Cardiac muscle cell (in vitro differentiated cells and primary cell): ENCODE data around the gene RNASEH2A. TPM values are rescaled to one million over a fixed set of nuclear protein-coding genes. Genes with fewer than 3 reads are reported as not detected.

Experiments used
- DNase-seq, 2 donors: peaks; one replicate each; pipeline versions ENCODE4 v3.0.0 to v3.0.0-alpha.2; 2010 to 2017; ENCODE audit warnings: low read depth in 1 of 2, low spot score in 1 of 2
- H3K27ac ChIP-seq: fragments of 200-600 bp; sonication (generic); 2 replicates; pipeline ENCODE4 v1.5.1; 2016
- H3K27me3 ChIP-seq: fragments of 200-600 bp; sonication (generic); 2 replicates; pipeline ENCODE4 v1.6.0; 2016; ENCODE audit warnings: control low read depth
- H3K36me3 ChIP-seq: fragments of 200-600 bp; sonication (generic); 2 replicates; pipeline ENCODE4 v1.5.1; 2016; ENCODE audit warnings: control low read depth
- H3K4me1 ChIP-seq: fragments of 200-600 bp; sonication (generic); 2 replicates; pipeline ENCODE4 v1.8.1; 2017; ENCODE audit warnings: low read depth, mild to moderate bottlenecking, mixed run types
- H3K4me3 ChIP-seq: fragments of 200-600 bp; sonication (generic); 2 replicates; pipeline ENCODE4 v1.5.1; 2016; ENCODE audit warnings: mild to moderate bottlenecking
- H3K9me3 ChIP-seq: fragments of 200-600 bp; sonication (generic); 2 replicates; pipeline ENCODE4 v1.5.1; 2017; ENCODE audit warnings: low read depth, mild to moderate bottlenecking, control low read depth
- polyA plus RNA-seq: library from polyadenylated mRNA; unstranded; fragments of >200 nt; fragmentation: Nextera tagmentation; extraction: Ambion mirVana; gene quantifications from 2 replicates; pipeline ENCODE4 v1.2.1, GENCODE V29; 2016
- total RNA-seq: library from RNA; depleted of rRNA; stranded (reverse); fragments of >200 nt; gene quantifications from 2 replicates; pipeline ENCODE4 v1.2.3, GENCODE V29; 2016
- TF ChIP-seq, protein P1 (sequence below): IDR thresholded peaks from 2 replicates; pipeline ENCODE4 v1.5.1; 2012; ENCODE audit warnings: low read depth, mild to moderate bottlenecking, low read length

RNASEH2A gene
- total and polyA plus RNA-seq, 2 experiments from 2014 or later = 29.0 to 40.4 TPM

- TF ChIP-seq, protein P1, sequence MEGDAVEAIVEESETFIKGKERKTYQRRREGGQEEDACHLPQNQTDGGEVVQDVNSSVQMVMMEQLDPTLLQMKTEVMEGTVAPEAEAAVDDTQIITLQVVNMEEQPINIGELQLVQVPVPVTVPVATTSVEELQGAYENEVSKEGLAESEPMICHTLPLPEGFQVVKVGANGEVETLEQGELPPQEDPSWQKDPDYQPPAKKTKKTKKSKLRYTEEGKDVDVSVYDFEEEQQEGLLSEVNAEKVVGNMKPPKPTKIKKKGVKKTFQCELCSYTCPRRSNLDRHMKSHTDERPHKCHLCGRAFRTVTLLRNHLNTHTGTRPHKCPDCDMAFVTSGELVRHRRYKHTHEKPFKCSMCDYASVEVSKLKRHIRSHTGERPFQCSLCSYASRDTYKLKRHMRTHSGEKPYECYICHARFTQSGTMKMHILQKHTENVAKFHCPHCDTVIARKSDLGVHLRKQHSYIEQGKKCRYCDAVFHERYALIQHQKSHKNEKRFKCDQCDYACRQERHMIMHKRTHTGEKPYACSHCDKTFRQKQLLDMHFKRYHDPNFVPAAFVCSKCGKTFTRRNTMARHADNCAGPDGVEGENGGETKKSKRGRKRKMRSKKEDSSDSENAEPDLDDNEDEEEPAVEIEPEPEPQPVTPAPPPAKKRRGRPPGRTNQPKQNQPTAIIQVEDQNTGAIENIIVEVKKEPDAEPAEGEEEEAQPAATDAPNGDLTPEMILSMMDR = no peak
- no peak overlapping the region for H3K4me3 ChIP-seq
- no peak for DNase-seq
- no peaks in the 10 kb centered on the region for H3K27me3 ChIP-seq
- no peaks in the 10 kb centered on the region for H3K36me3 ChIP-seq
- H3K27ac ChIP-seq = no peak overlapping the region
- no peaks in the 10 kb centered on the region for H3K4me1 ChIP-seq
- no peaks in the 10 kb centered on the region for H3K9me3 ChIP-seq
Observed at GRCh38 chr19:12856653-12857052, 50.3 kb downstream of the RNASEH2A start.

GRCh38 chr19:12858041-12858928 is 51.9 kb downstream of the RNASEH2A start:
- TF ChIP-seq, protein P1 = no peak

GRCh38 chr19:12859546-12859945 is 53.2 kb downstream of the RNASEH2A start:
- TF ChIP-seq, protein P1 = no peak
- Histone ChIP-seq H3K4me3 (no peak overlapping the region), H3K27me3 (no peaks in the 10 kb centered on the region), H3K27ac (no peak overlapping the region), H3K4me1 (no peaks in the 10 kb centered on the region), H3K36me3 (no peaks in the 10 kb centered on the region), H3K9me3 (no peaks in the 10 kb centered on the region)
- DNase-seq = no peak

More at GRCh38 chr19:12858041-12858928, 51.9 kb downstream of the RNASEH2A start:
- no peak overlapping the region for H3K27ac ChIP-seq
- no peaks in the 10 kb centered on the region for H3K9me3 ChIP-seq
- no peak overlapping the region for H3K4me3 ChIP-seq
- H3K36me3 ChIP-seq = no peaks in the 10 kb centered on the region
- DNase-seq = no peak
- no peaks in the 10 kb centered on the region for H3K4me1 ChIP-seq
- no peaks in the 10 kb centered on the region for H3K27me3 ChIP-seq

Other genes with a start within 250 kb of the RNASEH2A start
- 5.0 and 5.7 TPM in 2 replicates for gene ZNF490, start 195.8 kb upstream of the RNASEH2A start, total RNA-seq
- gene ZNF490, start 195.8 kb upstream of the RNASEH2A start, polyA plus RNA-seq = 2.4 and 4.2 TPM in 2 replicates
- 9.1 and 11.7 TPM in 2 replicates for gene ZNF791, start 195.7 kb upstream of the RNASEH2A start, total RNA-seq
- 11.5 and 23.5 TPM in 2 replicates for gene ZNF791, start 195.7 kb upstream of the RNASEH2A start, polyA plus RNA-seq
- gene MAN2B1, start 139.8 kb upstream of the RNASEH2A start, total RNA-seq = 45.7 and 47.5 TPM in 2 replicates
- gene MAN2B1, start 139.8 kb upstream of the RNASEH2A start, polyA plus RNA-seq = 22.1 and 25.3 TPM in 2 replicates
- 28.4 and 39.0 TPM in 2 replicates for gene WDR83, start 139.8 kb upstream of the RNASEH2A start, total RNA-seq
- 29.4 and 40.2 TPM in 2 replicates for gene WDR83, start 139.8 kb upstream of the RNASEH2A start, polyA plus RNA-seq
- 64.8 and 113 TPM in 2 replicates for gene DHPS, start 124.7 kb upstream of the RNASEH2A start, total RNA-seq
- gene DHPS, start 124.7 kb upstream of the RNASEH2A start, polyA plus RNA-seq = 80.0 and 99.5 TPM in 2 replicates
- 1.1 TPM in 1 of 2 replicates, not detected in the other for gene GNG14, start 118.6 kb upstream of the RNASEH2A start, total RNA-seq
- gene GNG14, start 118.6 kb upstream of the RNASEH2A start, polyA plus RNA-seq = 1.1 TPM in 1 of 2 replicates, not detected in the other
- gene FBXW9, start 110.0 kb upstream of the RNASEH2A start, total RNA-seq = 17.2 and 32.7 TPM in 2 replicates
- gene FBXW9, start 110.0 kb upstream of the RNASEH2A start, polyA plus RNA-seq = 25.6 and 29.6 TPM in 2 replicates
- 43.4 and 68.6 TPM in 2 replicates for gene TNPO2, start 82.7 kb upstream of the RNASEH2A start, total RNA-seq
- gene TNPO2, start 82.7 kb upstream of the RNASEH2A start, polyA plus RNA-seq = 20.1 and 20.5 TPM in 2 replicates
- gene TRIR, start 71.9 kb upstream of the RNASEH2A start, total RNA-seq = 307 and 371 TPM in 2 replicates
- gene TRIR, start 71.9 kb upstream of the RNASEH2A start, polyA plus RNA-seq = 175 and 218 TPM in 2 replicates
- 44.8 and 73.6 TPM in 2 replicates for gene GET3, start 69.1 kb upstream of the RNASEH2A start, total RNA-seq
- gene GET3, start 69.1 kb upstream of the RNASEH2A start, polyA plus RNA-seq = 88.3 and 103 TPM in 2 replicates
- not detected in 2 replicates for gene BEST2, start 54.8 kb upstream of the RNASEH2A start, total RNA-seq
- gene BEST2, start 54.8 kb upstream of the RNASEH2A start, polyA plus RNA-seq = not detected in 2 replicates
- gene HOOK2, start 31.0 kb upstream of the RNASEH2A start, total RNA-seq = 28.5 and 54.4 TPM in 2 replicates
- gene HOOK2, start 31.0 kb upstream of the RNASEH2A start, polyA plus RNA-seq = 31.1 and 41.6 TPM in 2 replicates
- 57.6 and 103 TPM in 2 replicates for gene JUNB, start 15.1 kb upstream of the RNASEH2A start, total RNA-seq
- 37.2 and 48.3 TPM in 2 replicates for gene JUNB, start 15.1 kb upstream of the RNASEH2A start, polyA plus RNA-seq
- gene PRDX2, start 4.8 kb upstream of the RNASEH2A start, total RNA-seq = 1,316 and 1,694 TPM in 2 replicates
- gene PRDX2, start 4.8 kb upstream of the RNASEH2A start, polyA plus RNA-seq = 1,469 and 1,719 TPM in 2 replicates
- 0.63 TPM in 1 of 2 replicates, not detected in the other for gene THSD8, start 4.5 kb upstream of the RNASEH2A start, total RNA-seq
- gene THSD8, start 4.5 kb upstream of the RNASEH2A start, polyA plus RNA-seq = 15.0 and 19.0 TPM in 2 replicates
- gene RTBDN, start 28.0 kb downstream of the RNASEH2A start, total RNA-seq = not detected in 2 replicates
- gene RTBDN, start 28.0 kb downstream of the RNASEH2A start, polyA plus RNA-seq = 0.81 TPM in 1 of 2 replicates, not detected in the other
- gene MAST1, start 31.9 kb downstream of the RNASEH2A start, total RNA-seq = 3.7 and 7.9 TPM in 2 replicates
- gene MAST1, start 31.9 kb downstream of the RNASEH2A start, polyA plus RNA-seq = 3.9 and 10.9 TPM in 2 replicates
- 25.8 and 54.7 TPM in 2 replicates for gene DNASE2, start 74.9 kb downstream of the RNASEH2A start, total RNA-seq
- 26.0 and 49.5 TPM in 2 replicates for gene DNASE2, start 74.9 kb downstream of the RNASEH2A start, polyA plus RNA-seq
- 0.51 and 2.2 TPM in 2 replicates for gene KLF1, start 80.6 kb downstream of the RNASEH2A start, total RNA-seq
- gene KLF1, start 80.6 kb downstream of the RNASEH2A start, polyA plus RNA-seq = 1.3 and 1.4 TPM in 2 replicates
- 54.9 and 77.9 TPM in 2 replicates for gene GCDH, start 84.6 kb downstream of the RNASEH2A start, total RNA-seq
- 28.5 and 32.6 TPM in 2 replicates for gene GCDH, start 84.6 kb downstream of the RNASEH2A start, polyA plus RNA-seq
- gene SYCE2, start 112.7 kb downstream of the RNASEH2A start, total RNA-seq = 0.53 and 1.1 TPM in 2 replicates
- gene SYCE2, start 112.7 kb downstream of the RNASEH2A start, polyA plus RNA-seq = 2.8 and 3.8 TPM in 2 replicates
- gene FARSA, start 127.1 kb downstream of the RNASEH2A start, total RNA-seq = 81.9 and 87.9 TPM in 2 replicates
- 121 and 133 TPM in 2 replicates for gene FARSA, start 127.1 kb downstream of the RNASEH2A start, polyA plus RNA-seq
- gene CALR, start 132.0 kb downstream of the RNASEH2A start, total RNA-seq = 615 and 1,390 TPM in 2 replicates
- gene CALR, start 132.0 kb downstream of the RNASEH2A start, polyA plus RNA-seq = 338 and 856 TPM in 2 replicates
- gene RAD23A, start 139.3 kb downstream of the RNASEH2A start, total RNA-seq = 157 and 191 TPM in 2 replicates
- gene RAD23A, start 139.3 kb downstream of the RNASEH2A start, polyA plus RNA-seq = 182 and 225 TPM in 2 replicates
- 78.2 and 84.5 TPM in 2 replicates for gene GADD45GIP1, start 150.6 kb downstream of the RNASEH2A start, total RNA-seq
- gene GADD45GIP1, start 150.6 kb downstream of the RNASEH2A start, polyA plus RNA-seq = 133 and 145 TPM in 2 replicates
- gene DAND5, start 163.0 kb downstream of the RNASEH2A start, total RNA-seq = 0.67 TPM in 1 of 2 replicates, not detected in the other
- 0.07 and 0.09 TPM in 2 replicates for gene DAND5, start 163.0 kb downstream of the RNASEH2A start, polyA plus RNA-seq
- 0.46 TPM in 1 of 2 replicates, not detected in the other for gene NFIX, start 188.9 kb downstream of the RNASEH2A start, total RNA-seq
- gene NFIX, start 188.9 kb downstream of the RNASEH2A start, polyA plus RNA-seq = 0.80 TPM in 1 of 2 replicates, not detected in the other